Right renal cortex interstitium (tissue), 3 donors: Measurements from ENCODE around the gene MAP3K1. TPM values are rescaled to one million over a fixed set of nuclear protein-coding genes. Genes with fewer than 3 reads are reported as not detected.
"Not testable (repeated sequence)": the region's sequence is repeated elsewhere in the genome, so short reads cannot be mapped to it uniquely, and the experiment has no call there.

Experiments used
- DNase-seq, 3 donors: peaks; one replicate each; pipeline ENCODE4 v3.0.0-alpha.2; 2013; ENCODE audit warnings: low read depth in 3 of 3, low spot score in 2 of 3
- polyA plus RNA-seq, 3 donors: library from polyadenylated mRNA; unstranded; fragments of 120-200 nt; gene quantifications; one replicate each; pipeline ENCODE4 v1.2.1, GENCODE V29; 2013; ENCODE audit not compliant: insufficient read length in 3 of 3

Gene MAP3K1
- 10 to 100 TPM; 86.0 to 96.3 (median 86.8) TPM for polyA plus RNA-seq

- DNase-seq, result peak in 1 of 3 donors; percentile 68
Observed at GRCh38 chr5:56814963-56815657, at the start of gene MAP3K1. TSS of gene MAP3K1 (plus strand) at chr5:56815549. CDS start at chr5:56815574, 25 bp downstream.

- DNase-seq, result no peak
Observed at GRCh38 chr5:56766926-56767325, 48.4 kb upstream of the MAP3K1 start.

GRCh38 chr5:56769875-56770604 is 45.3 kb upstream of the MAP3K1 start:
- DNase-seq, result no peak

- DNase-seq, result no peak
Observed at GRCh38 chr5:56772767-56773166, 42.6 kb upstream of the MAP3K1 start.

GRCh38 chr5:56774957-56775356 is 40.4 kb upstream of the MAP3K1 start:
- no peak for DNase-seq

- DNase-seq, result not testable (repeated sequence)
Observed at GRCh38 chr5:56776212-56776846, 39.0 kb upstream of the MAP3K1 start.

GRCh38 chr5:56783261-56783660 is 32.1 kb upstream of the MAP3K1 start:
- no peak for DNase-seq

- no peak for DNase-seq
Observed at GRCh38 chr5:56786346-56786745, 29.0 kb upstream of the MAP3K1 start.

GRCh38 chr5:56791396-56791795 is 24.0 kb upstream of the MAP3K1 start:
- DNase-seq, result no peak

GRCh38 chr5:56798521-56798920 is 16.8 kb upstream of the MAP3K1 start:
- no peak for DNase-seq

GRCh38 chr5:56800186-56800585 is 15.2 kb upstream of the MAP3K1 start:
- no peak for DNase-seq

- no peak for DNase-seq
Observed at GRCh38 chr5:56801256-56801655, 14.1 kb upstream of the MAP3K1 start.

- no peak for DNase-seq
Observed at GRCh38 chr5:56802205-56802604, 13.1 kb upstream of the MAP3K1 start.

- no peak for DNase-seq
Observed at GRCh38 chr5:56803025-56803424, 12.3 kb upstream of the MAP3K1 start.

GRCh38 chr5:56803894-56804293 is 11.5 kb upstream of the MAP3K1 start:
- no peak for DNase-seq

- no peak for DNase-seq
Observed at GRCh38 chr5:56807679-56808078, 7.7 kb upstream of the MAP3K1 start.

- DNase-seq, result no peak
Observed at GRCh38 chr5:56808211-56808610, 7.1 kb upstream of the MAP3K1 start.

GRCh38 chr5:56810826-56811225 is 4.5 kb upstream of the MAP3K1 start:
- no peak for DNase-seq

GRCh38 chr5:56812110-56812509 is 3.2 kb upstream of the MAP3K1 start:
- DNase-seq, result no peak

GRCh38 chr5:56813302-56813701 is 2.0 kb upstream of the MAP3K1 start:
- DNase-seq, result no peak

- no peak for DNase-seq
Observed at GRCh38 chr5:56814361-56814962, 887 bp upstream of the MAP3K1 start.
